IMR-90 (cell line): Measurements from ENCODE around the gene MAML3. TPM values are rescaled to one million over a fixed set of nuclear protein-coding genes. Genes with fewer than 3 reads are reported as not detected.

Experiments
- ATAC-seq: fragments of 200-7000 bp; cut with Tn5 transposase; 2 replicates; pipeline ENCODE4 v1.9.1; 2020; ENCODE audit warnings: low read depth, mild to moderate bottlenecking, moderate library complexity
- BruUV-seq: library from RNA; stranded (reverse); fragments of 400-500 nt; replicated peaks from 2 replicates; lab custom pipeline; 2021; lab: Mats Ljungman, UMichigan
- CTCF ChIA-PET: fragments of 300-600 bp; formaldehyde crosslinking; extraction: SDS; loops from one replicate; lab custom pipeline; 2021; ENCODE audit warnings: antibody characterized with exemption; lab: Yijun Ruan, JAX
- POLR2A ChIA-PET: fragments of 300-600 bp; sonication (Branson Sonifier 250); formaldehyde crosslinking; loops from one replicate; lab custom pipeline; 2022; ENCODE audit warnings: antibody characterized with exemption; ENCODE audit not compliant: unreplicated experiment; lab: Charles Lee
- DNase-seq: peaks from one replicate; pipeline ENCODE4 v3.0.0; 2013
- H2AFZ ChIP-seq: replicated peaks from 2 replicates; pipeline ENCODE3; 2013; ENCODE audit warnings: low read length, mild to moderate bottlenecking; ENCODE audit not compliant: poor library complexity
- H2AK5ac ChIP-seq: 2 replicates; pipeline ENCODE4 v1.6.1; 2013; ENCODE audit warnings: low read depth, low read length, inconsistent platforms
- H2AK9ac ChIP-seq: replicated peaks from 2 replicates; pipeline ENCODE3; 2013; ENCODE audit warnings: mild to moderate bottlenecking, low read depth, low read length, moderate library complexity; ENCODE audit not compliant: poor library complexity
- H2BK120ac ChIP-seq: 2 replicates; pipeline ENCODE4 v1.6.1; 2013; ENCODE audit warnings: low read depth, low read length, inconsistent platforms
- H2BK15ac ChIP-seq: 3 replicates; pipeline ENCODE4 v1.6.1; 2013; ENCODE audit warnings: low read depth, low read length, inconsistent platforms
- H2BK20ac ChIP-seq: 2 replicates; pipeline ENCODE4 v1.6.1; 2013; ENCODE audit warnings: low read depth, mild to moderate bottlenecking, inconsistent platforms, low read length, moderate library complexity
- H2BK5ac ChIP-seq: 2 replicates; pipeline ENCODE4 v1.6.1; 2013; ENCODE audit warnings: mild to moderate bottlenecking, low read depth, low read length, inconsistent platforms; ENCODE audit not compliant: poor library complexity, severe bottlenecking
- H3K14ac ChIP-seq: replicated peaks from 2 replicates; pipeline ENCODE4 v1.6.1; 2013; ENCODE audit warnings: low read depth, low read length, inconsistent platforms
- H3K18ac ChIP-seq: 2 replicates; pipeline ENCODE4 v1.6.1; 2013; ENCODE audit warnings: low read depth, low read length, control low read depth
- H3K23ac ChIP-seq: 2 replicates; pipeline ENCODE4 v1.6.1; 2013; ENCODE audit warnings: low read depth, low read length, inconsistent platforms
- H3K27ac ChIP-seq: 2 replicates; pipeline ENCODE4 v1.5.1; 2013; ENCODE audit warnings: mild to moderate bottlenecking, control low read depth, low read length; ENCODE audit not compliant: insufficient read depth
- H3K27me3 ChIP-seq: 2 replicates; pipeline ENCODE4 v1.6.1; 2013; ENCODE audit warnings: low read length; ENCODE audit not compliant: control insufficient read depth, insufficient read depth
- H3K36me3 ChIP-seq: 2 replicates; pipeline ENCODE4 v1.6.1; 2013; ENCODE audit warnings: low read length, mixed read lengths; ENCODE audit not compliant: control insufficient read depth, insufficient read depth
- H3K4ac ChIP-seq: 2 replicates; pipeline ENCODE4 v1.6.1; 2013; ENCODE audit warnings: low read depth, low read length, inconsistent platforms
- H3K4me1 ChIP-seq: 2 replicates; pipeline ENCODE4 v1.6.1; 2013; ENCODE audit warnings: low read length, mixed read lengths; ENCODE audit not compliant: control insufficient read depth, insufficient read depth
- H3K4me2 ChIP-seq: 2 replicates; pipeline ENCODE4 v1.6.1; 2013; ENCODE audit warnings: low read depth, mild to moderate bottlenecking, control low read depth, low read length, moderate library complexity
- H3K4me3 ChIP-seq: 2 replicates; pipeline ENCODE4 v1.5.1; 2013; ENCODE audit warnings: low read depth, mild to moderate bottlenecking, control low read depth, low read length, moderate library complexity; ENCODE audit not compliant: insufficient read depth
- H3K56ac ChIP-seq: 2 replicates; pipeline ENCODE4 v1.6.1; 2013; ENCODE audit warnings: low read length, inconsistent platforms; ENCODE audit not compliant: insufficient read depth; ENCODE audit errors: extremely low read depth
- H3K79me1 ChIP-seq, 2 experiments: 2 replicates each; pipeline ENCODE4 v1.6.1; 2013; ENCODE audit warnings: low read length in 2 of 2, inconsistent platforms in 1 of 2, low read depth in 1 of 2
- H3K9ac ChIP-seq: 2 replicates; pipeline ENCODE4 v1.6.1; 2013; ENCODE audit warnings: low read depth, low read length, control low read depth
- H3K9me1 ChIP-seq: 2 replicates; pipeline ENCODE4 v1.6.1; 2013; ENCODE audit warnings: low read length, inconsistent platforms; ENCODE audit not compliant: insufficient read depth
- H3K9me3 ChIP-seq: 2 replicates; pipeline ENCODE4 v1.6.1; 2013; ENCODE audit warnings: low read length; ENCODE audit not compliant: control insufficient read depth, insufficient read depth
- H4K20me1 ChIP-seq: 2 replicates; pipeline ENCODE4 v1.6.1; 2013; ENCODE audit warnings: low read length, inconsistent platforms; ENCODE audit not compliant: insufficient read depth
- H4K5ac ChIP-seq: 2 replicates; pipeline ENCODE4 v1.6.1; 2013; ENCODE audit warnings: mild to moderate bottlenecking, low read depth, low read length, control low read depth
- H4K8ac ChIP-seq, 2 experiments: 2 replicates each; pipeline ENCODE4 v1.6.1; 2013; ENCODE audit warnings: low read depth in 2 of 2, low read length in 2 of 2, control low read depth in 1 of 2, inconsistent platforms in 1 of 2
- H4K91ac ChIP-seq: 2 replicates; pipeline ENCODE4 v1.6.1; 2013; ENCODE audit warnings: low read depth, low read length, inconsistent platforms; ENCODE audit not compliant: insufficient read depth
- CEBPB ChIP-seq: IDR thresholded peaks from 2 replicates; pipeline ENCODE4 v1.6.1; 2012; ENCODE audit warnings: low read depth, low read length, improper control_type of control experiment
- MAZ ChIP-seq: IDR thresholded peaks from 2 replicates; pipeline ENCODE4 v1.6.1; 2012; ENCODE audit warnings: low read depth, mild to moderate bottlenecking, low read length, improper control_type of control experiment, moderate library complexity, borderline replicate concordance
- RFX5 ChIP-seq: IDR thresholded peaks from 2 replicates; pipeline ENCODE4 v1.8.0; 2012; ENCODE audit warnings: low read depth, mild to moderate bottlenecking, low read length, moderate library complexity
- WGBS, 2 experiments: methylation state at CpG; one replicate each; pipeline versions ENCODE4 v1.1.5 to v1.1.7; 2013; ENCODE audit warnings: missing lambda C conversion rate in 2 of 2; ENCODE audit not compliant: insufficient read length in 1 of 2; ENCODE audit errors: extremely low coverage in 2 of 2; 5-methylcytosine and 5-hydroxymethylcytosine counted together
- dilution Hi-C: fragments of 300-500 bp; cut with HindIII; formaldehyde crosslinking; loops from one replicate; pipeline ENCODE4 v1.14.3; 2018; ENCODE audit warnings: low sequenced_read_pairs; ENCODE audit not compliant: unreplicated experiment
- in situ Hi-C: fragments of 300-500 bp; cut with MboI; formaldehyde crosslinking; loops from 3 replicates; pipeline ENCODE4 v1.14.3; 2019; ENCODE audit warnings: low sequenced_read_pairs, inconsistent platforms, mixed read lengths
- intact Hi-C: fragments of 100-400 bp; cut with micrococcal nuclease; formaldehyde crosslinking; loops from 2 replicates; pipeline ENCODE4 v1.10.0; 2022
- polyA plus RNA-seq, 3 experiments: library from polyadenylated mRNA; depleted of rRNA; stranded (reverse); fragments of >200 nt; gene quantifications; 2 replicates each; pipeline ENCODE4 v1.2.3, GENCODE V29; 2012; ENCODE audit warnings: low replicate concordance in 1 of 3
- total RNA-seq: library from RNA; depleted of rRNA; stranded (reverse); fragments of >200 nt; gene quantifications from 2 replicates; pipeline ENCODE4 v1.2.3, GENCODE V29; 2012

The MAML3 gene
- total and polyA plus RNA-seq, 2 of the 4 experiments (the other 2 are of a cell fraction): 0.90 to 1.7 TPM

GRCh38 chr4:139873111-139873860, 280.7 kb downstream of the MAML3 start:
- Histone ChIP-seq H3K9ac (no peak overlapping the region), H3K27me3 (no peaks in the 10 kb centered on the region), H3K23ac (no peak overlapping the region), H4K5ac (no peak overlapping the region), H2BK120ac (0 out of 2 replicates have a peak overlapping the region, but pooled peaks have one; percentile 0), H3K9me1 (no peaks in the 10 kb centered on the region; the same call in 1 of the 2 replicates), H3K4me2 (no peak overlapping the region), H2BK20ac (peak overlapping the region; percentile 38; the same call in 1 of the 2 replicates), H3K4me1 (peaks cover 7% of the 10 kb centered on the region), H3K9me3 (no peaks in the 10 kb centered on the region), H3K27ac (no peak overlapping the region), H2BK15ac (peak overlapping the region; percentile 52; the same call in 2 of the 3 replicates), H3K56ac (no peak overlapping the region), H3K79me1 (no peaks in the 10 kb centered on the region), H4K8ac (peak overlapping the region in 1 of 2 experiments; percentile 20; a peak in 1 of 4 replicates), H2BK5ac (no peak overlapping the region), H2AFZ (no peak overlapping the region), H3K4ac (peak overlapping the region; percentile 36; the same call in 1 of the 2 replicates), H3K4me3 (no peak overlapping the region), H4K20me1 (no peaks in the 10 kb centered on the region), H3K36me3 (no peaks in the 10 kb centered on the region), H3K14ac (0 out of 2 replicates have a peak overlapping the region, but pooled peaks have one; percentile 3), H2AK5ac (peak overlapping the region; percentile 29), H3K18ac (peak overlapping the region; percentile 60; the same call in 1 of the 2 replicates), H4K91ac (no peak overlapping the region; the same call in 1 of the 2 replicates), H2AK9ac (no peak overlapping the region)
- POLR2A ChIA-PET: no interaction called here
- TF ChIP-seq CEBPB: no peak
- no peak for TF ChIP-seq RFX5
- TF ChIP-seq MAZ: no peak
- intact Hi-C loops: no loop called here
- CTCF ChIA-PET: interaction anchor here (0.6 kb wide), 1 partner anchor 24 kb away, joined by 3 read pairs; no protein-coding TSS in a partner anchor
- WGBS, 2 experiments: no CpG with 5 or more reads among the region's 4 CpGs
- in situ Hi-C loops: no loop called here
- BruUV-seq: no TSS peak
- DNase-seq (peak; percentile 34), ATAC-seq (peak; percentile 44)
- dilution Hi-C loops: no loop called here
